HL-60 (cell line): ENCODE data around the gene MCUB.

Source experiments
- CTCF ChIP-seq: IDR thresholded peaks from one replicate; pipeline ENCODE4 v1.5.1; 2011; ENCODE audit warnings: low read length, control low read depth, inconsistent platforms; ENCODE audit not compliant: insufficient read depth
- POLR2AphosphoS5 ChIP-seq: IDR thresholded peaks from 2 replicates; pipeline ENCODE4 v1.6.1; 2012; ENCODE audit warnings: low read depth
- REST ChIP-seq: IDR thresholded peaks from 2 replicates; pipeline ENCODE4 v1.6.1; 2012; ENCODE audit warnings: low read depth; ENCODE audit not compliant: insufficient replicate concordance

GRCh38 chr4:109675843-109676242 lies 115.8 kb downstream of the MCUB start:
- TF ChIP-seq CTCF (no peak), REST (no peak), POLR2AphosphoS5 (no peak)
